Ishikawa (cell line): Measurements from ENCODE around the gene PRX.
A peak's percentile ranks its signal among the peaks of the same experiment; 100 is the strongest.

Experiments used
- CEBPB ChIP-seq: IDR thresholded peaks from 2 replicates; pipeline ENCODE4 v1.6.1; 2012
- CREB1 ChIP-seq: IDR thresholded peaks from 2 replicates; pipeline ENCODE4 v1.6.1; 2012; ENCODE audit warnings: low read depth
- EGR1 ChIP-seq: IDR thresholded peaks from 2 replicates; pipeline ENCODE4 v1.6.1; 2012
- EP300 ChIP-seq: IDR thresholded peaks from 2 replicates; pipeline ENCODE4 v1.6.1; 2012; ENCODE audit warnings: borderline replicate concordance
- FOXM1 ChIP-seq: IDR thresholded peaks from 2 replicates; pipeline ENCODE4 v1.6.1; 2012; ENCODE audit warnings: low read depth, borderline replicate concordance
- NFIC ChIP-seq: IDR thresholded peaks from 2 replicates; pipeline ENCODE4 v1.6.1; 2012
- RAD21 ChIP-seq: IDR thresholded peaks from 2 replicates; pipeline ENCODE4 v1.6.1; 2012; ENCODE audit warnings: low read depth
- TAF1 ChIP-seq: IDR thresholded peaks from 2 replicates; pipeline ENCODE4 v1.6.1; 2012; ENCODE audit warnings: low read depth, mild to moderate bottlenecking
- TCF12 ChIP-seq: IDR thresholded peaks from 2 replicates; pipeline ENCODE4 v1.6.1; 2012; ENCODE audit warnings: low read depth
- TEAD4 ChIP-seq: IDR thresholded peaks from 2 replicates; pipeline ENCODE4 v1.6.1; 2012
- YY1 ChIP-seq: IDR thresholded peaks from 2 replicates; pipeline ENCODE4 v1.6.1; 2012; ENCODE audit warnings: low read depth
- ZBTB7A ChIP-seq: IDR thresholded peaks from 2 replicates; pipeline ENCODE4 v1.6.1; 2012; ENCODE audit warnings: low read depth
- TF ChIP-seq, protein P1 (sequence below): IDR thresholded peaks from 2 replicates; pipeline ENCODE4 v1.6.1; 2012
- TF ChIP-seq, protein P2 (sequence below): IDR thresholded peaks from 2 replicates; pipeline ENCODE4 v1.6.1; 2012; ENCODE audit warnings: low read depth, mild to moderate bottlenecking
- TF ChIP-seq, protein P3 (sequence below): IDR thresholded peaks from 2 replicates; pipeline ENCODE4 v1.6.1; 2012

PRX gene

DNA sequence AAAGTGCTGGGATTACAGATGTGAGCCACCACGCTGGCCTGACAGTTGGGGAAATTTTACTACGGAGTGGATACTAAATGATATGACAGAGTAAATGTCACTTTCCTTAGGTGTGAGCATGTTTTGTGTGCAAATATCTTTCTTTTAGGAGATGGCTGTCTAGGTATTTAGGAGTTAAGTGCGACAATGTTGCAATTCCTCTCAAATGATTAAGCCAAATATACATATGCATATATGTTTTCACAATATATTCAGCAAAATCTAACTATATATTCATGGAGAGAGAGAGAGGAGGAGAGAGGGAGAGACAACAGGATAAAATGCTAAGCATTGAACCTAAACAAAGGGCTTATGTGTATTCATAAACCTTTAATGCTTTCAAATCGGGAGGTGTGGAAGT lies 36.3 kb upstream of the PRX start:
- TF ChIP-seq CEBPB (no peak), RAD21 (no peak), EGR1 (no peak), EP300 (no peak), NFIC (no peak), TCF12 (no peak), ZBTB7A (no peak), CREB1 (no peak), TAF1 (no peak), FOXM1 (no peak), TEAD4 (no peak), YY1 (no peak)
- TF ChIP-seq, protein P1, sequence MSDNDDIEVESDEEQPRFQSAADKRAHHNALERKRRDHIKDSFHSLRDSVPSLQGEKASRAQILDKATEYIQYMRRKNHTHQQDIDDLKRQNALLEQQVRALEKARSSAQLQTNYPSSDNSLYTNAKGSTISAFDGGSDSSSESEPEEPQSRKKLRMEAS, result no peak
- TF ChIP-seq, protein P2, sequence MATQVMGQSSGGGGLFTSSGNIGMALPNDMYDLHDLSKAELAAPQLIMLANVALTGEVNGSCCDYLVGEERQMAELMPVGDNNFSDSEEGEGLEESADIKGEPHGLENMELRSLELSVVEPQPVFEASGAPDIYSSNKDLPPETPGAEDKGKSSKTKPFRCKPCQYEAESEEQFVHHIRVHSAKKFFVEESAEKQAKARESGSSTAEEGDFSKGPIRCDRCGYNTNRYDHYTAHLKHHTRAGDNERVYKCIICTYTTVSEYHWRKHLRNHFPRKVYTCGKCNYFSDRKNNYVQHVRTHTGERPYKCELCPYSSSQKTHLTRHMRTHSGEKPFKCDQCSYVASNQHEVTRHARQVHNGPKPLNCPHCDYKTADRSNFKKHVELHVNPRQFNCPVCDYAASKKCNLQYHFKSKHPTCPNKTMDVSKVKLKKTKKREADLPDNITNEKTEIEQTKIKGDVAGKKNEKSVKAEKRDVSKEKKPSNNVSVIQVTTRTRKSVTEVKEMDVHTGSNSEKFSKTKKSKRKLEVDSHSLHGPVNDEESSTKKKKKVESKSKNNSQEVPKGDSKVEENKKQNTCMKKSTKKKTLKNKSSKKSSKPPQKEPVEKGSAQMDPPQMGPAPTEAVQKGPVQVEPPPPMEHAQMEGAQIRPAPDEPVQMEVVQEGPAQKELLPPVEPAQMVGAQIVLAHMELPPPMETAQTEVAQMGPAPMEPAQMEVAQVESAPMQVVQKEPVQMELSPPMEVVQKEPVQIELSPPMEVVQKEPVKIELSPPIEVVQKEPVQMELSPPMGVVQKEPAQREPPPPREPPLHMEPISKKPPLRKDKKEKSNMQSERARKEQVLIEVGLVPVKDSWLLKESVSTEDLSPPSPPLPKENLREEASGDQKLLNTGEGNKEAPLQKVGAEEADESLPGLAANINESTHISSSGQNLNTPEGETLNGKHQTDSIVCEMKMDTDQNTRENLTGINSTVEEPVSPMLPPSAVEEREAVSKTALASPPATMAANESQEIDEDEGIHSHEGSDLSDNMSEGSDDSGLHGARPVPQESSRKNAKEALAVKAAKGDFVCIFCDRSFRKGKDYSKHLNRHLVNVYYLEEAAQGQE, result no peak
- TF ChIP-seq, protein P3, sequence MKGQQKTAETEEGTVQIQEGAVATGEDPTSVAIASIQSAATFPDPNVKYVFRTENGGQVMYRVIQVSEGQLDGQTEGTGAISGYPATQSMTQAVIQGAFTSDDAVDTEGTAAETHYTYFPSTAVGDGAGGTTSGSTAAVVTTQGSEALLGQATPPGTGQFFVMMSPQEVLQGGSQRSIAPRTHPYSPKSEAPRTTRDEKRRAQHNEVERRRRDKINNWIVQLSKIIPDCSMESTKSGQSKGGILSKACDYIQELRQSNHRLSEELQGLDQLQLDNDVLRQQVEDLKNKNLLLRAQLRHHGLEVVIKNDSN, result no peak

DNA sequence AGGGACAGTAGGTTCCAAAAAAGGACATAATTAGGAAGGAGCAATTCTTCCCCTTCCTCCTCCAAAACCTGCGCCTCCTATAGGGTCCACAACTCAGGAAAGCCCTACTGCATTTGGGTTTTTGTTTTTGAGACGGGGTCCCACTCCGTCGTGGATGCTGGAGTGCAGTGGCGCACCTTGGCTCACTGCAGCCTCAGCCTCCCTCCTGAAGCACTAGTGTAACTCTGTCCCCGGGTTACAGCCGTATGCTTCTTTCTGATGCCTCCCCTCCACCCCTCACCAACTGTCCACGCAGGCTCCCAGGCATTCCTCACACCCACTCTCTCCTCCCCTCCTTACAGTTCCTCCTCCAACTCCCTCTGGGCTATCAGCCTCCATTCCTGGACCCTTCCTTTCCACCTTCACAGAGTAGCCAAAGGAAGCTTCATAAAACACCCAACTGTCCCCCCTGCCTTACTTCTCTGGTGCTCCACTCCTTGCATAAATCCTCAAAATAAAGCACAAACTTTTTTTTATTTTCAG lies 33.1 kb upstream of the PRX start:
- no peak for TF ChIP-seq ZBTB7A
- no peak for TF ChIP-seq CREB1
- TF ChIP-seq, protein P2, result no peak
- TF ChIP-seq NFIC, result no peak
- no peak for TF ChIP-seq TCF12
- no peak for TF ChIP-seq CEBPB
- TF ChIP-seq, protein P3, result no peak
- no peak for TF ChIP-seq YY1
- no peak for TF ChIP-seq EP300
- TF ChIP-seq EGR1, result no peak
- TF ChIP-seq TAF1, result no peak
- no peak for TF ChIP-seq TEAD4
- TF ChIP-seq FOXM1, result no peak
- TF ChIP-seq, protein P1, result no peak
- no peak for TF ChIP-seq RAD21

DNA sequence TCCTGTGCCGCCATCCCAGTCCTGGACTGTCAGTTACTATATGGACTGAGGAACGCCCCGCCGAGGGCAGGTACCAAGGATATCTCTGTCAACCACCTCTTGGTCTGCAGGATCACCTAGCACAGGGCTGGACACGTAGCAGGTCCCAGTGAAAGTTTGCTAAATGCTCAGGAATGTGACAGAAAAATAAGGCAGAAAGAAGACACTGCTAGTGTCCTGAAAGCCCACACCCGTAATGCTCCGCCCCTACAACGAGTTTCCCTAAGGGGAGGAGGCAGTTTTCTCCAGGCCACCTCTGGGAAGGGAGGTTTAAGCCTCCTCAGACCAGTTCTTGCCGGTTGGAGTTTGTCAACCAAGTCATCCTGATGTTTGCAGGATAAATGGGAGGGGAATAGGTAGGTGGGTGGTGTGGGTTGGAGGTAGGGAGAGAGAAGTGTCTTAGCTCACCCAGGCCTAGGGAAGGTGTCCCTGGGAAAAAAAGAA lies 32.6 kb upstream of the PRX start:
- TF ChIP-seq RAD21 (no peak), TEAD4 (no peak), YY1 (no peak), TCF12 (no peak), TAF1 (no peak), EP300 (no peak)
- TF ChIP-seq, protein P3, result no peak

DNA sequence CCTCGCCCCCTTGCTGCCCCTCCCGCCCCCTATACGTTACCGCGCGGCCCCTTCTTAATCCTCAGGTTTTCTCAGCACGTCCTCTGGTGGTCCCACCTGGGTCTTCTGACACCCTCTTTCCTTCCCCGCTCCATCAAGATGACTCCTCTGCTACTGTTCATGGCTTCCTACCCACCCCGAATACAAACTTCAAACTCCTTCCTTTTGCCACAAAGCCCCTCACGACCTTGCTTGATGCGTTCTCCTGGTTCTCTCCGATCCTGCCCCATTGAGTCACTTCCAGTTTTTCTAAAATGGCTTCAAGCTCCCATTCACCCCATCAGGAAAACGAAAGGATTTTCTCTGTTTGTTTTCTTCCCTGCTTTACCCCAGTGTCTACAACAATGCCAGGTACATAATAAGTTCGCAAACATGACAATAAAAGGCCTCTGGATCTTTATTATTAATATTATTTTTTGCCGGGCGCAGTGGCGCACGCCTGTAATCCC lies 31.7 kb upstream of the PRX start:
- TF ChIP-seq EGR1 (no peak), ZBTB7A (peak; percentile 57; the same call in 1 of the 2 replicates), EP300 (no peak), RAD21 (0 out of 2 replicates have a peak, but pooled peaks have one; percentile 23)

DNA sequence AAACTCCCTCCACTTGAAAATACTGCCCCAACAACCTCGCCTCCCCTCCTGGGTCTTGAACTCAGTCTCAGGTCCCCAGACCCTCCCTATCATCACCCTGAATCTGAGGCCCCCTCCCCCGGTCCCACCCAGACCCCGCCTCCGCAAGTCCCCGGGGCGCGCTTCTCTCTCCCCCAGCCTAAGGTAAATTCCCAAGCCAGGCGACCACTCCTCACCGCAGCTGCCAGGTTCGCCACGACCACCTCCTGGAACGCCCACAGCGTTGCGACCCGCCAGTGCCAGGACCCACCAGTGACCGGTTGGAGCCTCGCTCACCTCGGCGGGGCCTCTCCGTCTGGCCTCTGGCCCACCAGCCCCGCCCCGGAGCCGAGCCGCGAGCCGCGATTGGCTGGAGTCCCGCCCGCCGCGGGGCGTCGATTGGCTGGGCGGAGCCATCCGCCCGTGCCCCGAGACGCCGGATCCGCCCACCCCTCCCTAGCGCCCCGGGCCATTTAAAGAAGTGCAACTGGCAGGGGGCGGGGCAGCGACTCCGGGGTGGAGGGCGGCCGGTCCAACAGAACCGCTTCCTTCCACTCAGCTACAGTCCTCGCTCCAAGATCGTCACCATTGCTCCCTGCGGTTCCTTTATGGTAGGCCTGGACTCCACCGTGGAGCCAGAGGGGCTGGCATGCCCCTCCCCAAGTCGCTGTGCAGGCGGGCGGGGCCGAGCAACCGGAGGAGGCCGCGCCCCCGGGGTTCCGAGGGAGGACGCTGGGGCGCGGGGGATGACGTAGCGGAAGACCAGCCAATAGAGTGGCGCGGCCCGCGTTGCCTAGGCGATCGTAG lies 31.0 kb upstream of the PRX start, which contains the start of gene SERTAD3:
SERTAD3 (minus strand) TSS at position 336 of the 825 bp plus-strand sequence. CDS start 2,255 bp downstream, outside the sequence.
- no peak; the same call in 1 of the 2 replicates for TF ChIP-seq EGR1
- TF ChIP-seq, protein P2, result no peak
- TF ChIP-seq FOXM1, result no peak
- peak; percentile 55; the same call in 1 of the 2 replicates for TF ChIP-seq NFIC
- TF ChIP-seq RAD21, result no peak
- TF ChIP-seq TAF1, result peak; percentile 81; the same call in 1 of the 2 replicates
- TF ChIP-seq, protein P1, result peak; percentile 10; the same call in 1 of the 2 replicates
- TF ChIP-seq TEAD4, result peak; percentile 26; the same call in 1 of the 2 replicates
- TF ChIP-seq, protein P3, result no peak
- no peak for TF ChIP-seq CEBPB
- no peak for TF ChIP-seq EP300
- TF ChIP-seq CREB1, result peak; percentile 79
- TF ChIP-seq ZBTB7A, result peak; percentile 77
- TF ChIP-seq TCF12, result peak; percentile 43; the same call in 1 of the 2 replicates
- TF ChIP-seq YY1, result no peak
